H1 (cell line): ENCODE results near the gene ZFYVE1. TPM values are rescaled to one million over a fixed set of nuclear protein-coding genes. Genes with fewer than 3 reads are reported as not detected.

ENCODE experiments used
- CTCF ChIA-PET: fragments of 300-600 bp; sonication (Branson Sonifier 250); formaldehyde crosslinking; loops from one replicate; lab custom pipeline; 2021; ENCODE audit not compliant: partially characterized antibody; lab: Charles Lee
- POLR2A ChIA-PET: fragments of 300-600 bp; sonication (Branson Sonifier 250); formaldehyde crosslinking; loops from one replicate; lab custom pipeline; 2021; ENCODE audit warnings: inconsistent platforms; ENCODE audit not compliant: partially characterized antibody; lab: Charles Lee
- DNase-seq, 2 experiments: peaks; one replicate each; pipeline versions ENCODE4 v3.0.0 to v3.0.0-alpha.2; 2010 to 2022; ENCODE audit warnings: low spot score in 2 of 2, low read depth in 1 of 2, mixed read lengths in 1 of 2
- FAIRE-seq: peaks from 2 replicates; lab custom pipeline; 2011; peaks lifted over from hg19 to GRCh38; lab: Jason Lieb, UNC
- H2AFZ ChIP-seq: 2 replicates; pipeline ENCODE4 v1.8.1; 2012; ENCODE audit warnings: low read length, inconsistent platforms
- H2AK5ac ChIP-seq: 2 replicates; pipeline ENCODE4 v1.6.1; 2013; ENCODE audit warnings: low read depth, low read length
- H2BK120ac ChIP-seq: replicated peaks from 2 replicates; pipeline ENCODE3; 2013; ENCODE audit warnings: low read depth, low read length, inconsistent platforms
- H2BK12ac ChIP-seq: 2 replicates; pipeline ENCODE4 v1.6.1; 2013; ENCODE audit warnings: low read depth, low read length
- H2BK15ac ChIP-seq: 2 replicates; pipeline ENCODE4 v1.6.1; 2013; ENCODE audit warnings: low read length
- H2BK20ac ChIP-seq: 2 replicates; pipeline ENCODE4 v1.6.1; 2013; ENCODE audit warnings: low read length
- H2BK5ac ChIP-seq: 2 replicates; pipeline ENCODE4 v1.6.1; 2013; ENCODE audit warnings: low read depth, low read length
- H3K14ac ChIP-seq: 2 replicates; pipeline ENCODE4 v1.6.1; 2013; ENCODE audit warnings: inconsistent platforms; ENCODE audit not compliant: insufficient read length
- H3K18ac ChIP-seq: 2 replicates; pipeline ENCODE4 v1.6.1; 2013; ENCODE audit warnings: low read length; ENCODE audit errors: extremely low read depth
- H3K23ac ChIP-seq: 2 replicates; pipeline ENCODE4 v1.6.1; 2013; ENCODE audit warnings: inconsistent platforms; ENCODE audit not compliant: insufficient read length
- H3K23me2 ChIP-seq: 2 replicates; pipeline ENCODE4 v1.6.1; 2013; ENCODE audit warnings: low read depth, low read length
- H3K27ac ChIP-seq: 2 replicates; pipeline ENCODE4 v1.6.1; 2011; ENCODE audit warnings: low read depth, low read length, inconsistent platforms
- H3K27me3 ChIP-seq, 4 experiments: replicated peaks in 1 of 4; 1 replicate in 1 of 4; 2 replicates in 3 of 4; pipeline versions ENCODE4 v1.6.1 to v1.8.1; 2011 to 2013; ENCODE audit warnings: low read length in 3 of 4, mild to moderate bottlenecking in 3 of 4, inconsistent platforms in 2 of 4, mixed read lengths in 2 of 4, moderate library complexity in 1 of 4; ENCODE audit not compliant: control insufficient read depth in 3 of 4, insufficient read depth in 3 of 4; ENCODE audit errors: extremely low read depth in 1 of 4
- H3K36me3 ChIP-seq, 4 experiments: 2 replicates each; pipeline versions ENCODE4 v1.6.1 to v1.8.1; 2011 to 2013; ENCODE audit warnings: mild to moderate bottlenecking in 4 of 4, low read length in 3 of 4, moderate library complexity in 2 of 4, control low read depth in 1 of 4, inconsistent platforms in 1 of 4; ENCODE audit not compliant: insufficient read depth in 4 of 4, control insufficient read depth in 2 of 4
- H3K4ac ChIP-seq: replicated peaks from 2 replicates; pipeline ENCODE3; 2013; ENCODE audit warnings: low read length, low read depth, mixed read lengths, inconsistent platforms; ENCODE audit not compliant: insufficient read length
- H3K4me1 ChIP-seq, 4 experiments: replicated peaks in 1 of 4; 1 replicate in 1 of 4; 2 replicates in 3 of 4; pipeline versions ENCODE4 v1.6.1 to v1.8.1; 2011 to 2013; ENCODE audit warnings: low read length in 3 of 4, inconsistent platforms in 2 of 4, mixed read lengths in 1 of 4; ENCODE audit not compliant: insufficient read depth in 4 of 4, control insufficient read depth in 3 of 4
- H3K4me2 ChIP-seq, 2 experiments: 2 replicates each; pipeline versions ENCODE4 v1.6.1 to v1.8.1; 2011 to 2013; ENCODE audit warnings: low read depth in 2 of 2, low read length in 2 of 2, control low read depth in 1 of 2, inconsistent platforms in 1 of 2, mild to moderate bottlenecking in 1 of 2; ENCODE audit not compliant: insufficient read depth in 1 of 2
- H3K4me3 ChIP-seq, 4 experiments: fragments of 200-600, 300-600 bp in 1 of 4; sonication (generic), shearing (Covaris generic), sonication (Bioruptor Twin) in 1 of 4; 2 replicates each; pipeline versions ENCODE4 v1.5.1 to v1.8.1; 2011 to 2016; ENCODE audit warnings: low read length in 4 of 4, low read depth in 3 of 4, control low read depth in 2 of 4, inconsistent platforms in 2 of 4, mild to moderate bottlenecking in 2 of 4, mixed read lengths in 1 of 4, moderate library complexity in 1 of 4; ENCODE audit not compliant: insufficient read depth in 2 of 4; ENCODE audit errors: extremely low read depth in 1 of 4
- H3K56ac ChIP-seq: replicated peaks from 2 replicates; pipeline ENCODE3; 2013; ENCODE audit warnings: low read depth, mild to moderate bottlenecking, mixed read lengths, low read length, inconsistent platforms; ENCODE audit not compliant: insufficient read length
- H3K79me1 ChIP-seq: 2 replicates; pipeline ENCODE4 v1.6.1; 2013; ENCODE audit warnings: low read depth, low read length, control low read depth
- H3K79me2 ChIP-seq, 2 experiments: 2 replicates each; pipeline versions ENCODE4 v1.6.1 to v1.8.1; 2012 to 2013; ENCODE audit warnings: low read length in 2 of 2, mild to moderate bottlenecking in 2 of 2, inconsistent platforms in 1 of 2; ENCODE audit not compliant: insufficient read depth in 2 of 2, control insufficient read depth in 1 of 2
- H3K9ac ChIP-seq, 4 experiments: replicated peaks in 1 of 4; 1 replicate in 1 of 4; 2 replicates in 3 of 4; pipeline versions ENCODE4 v1.6.1 to v1.8.1; 2011 to 2013; ENCODE audit warnings: low read depth in 3 of 4, low read length in 3 of 4, control low read depth in 2 of 4, mild to moderate bottlenecking in 2 of 4, moderate library complexity in 2 of 4, inconsistent platforms in 1 of 4; ENCODE audit errors: extremely low read depth in 1 of 4
- H3K9me3 ChIP-seq, 2 experiments: 2 replicates each; pipeline versions ENCODE4 v1.6.1 to v1.8.1; 2012 to 2013; ENCODE audit warnings: mild to moderate bottlenecking in 2 of 2, moderate library complexity in 2 of 2, control low read depth in 1 of 2, inconsistent platforms in 1 of 2, low read depth in 1 of 2, low read length in 1 of 2, mixed read lengths in 1 of 2; ENCODE audit not compliant: insufficient read depth in 2 of 2
- H4K20me1 ChIP-seq, 2 experiments: replicated peaks in 1 of 2; 2 replicates each; pipeline versions ENCODE3 to v1.8.1; 2011 to 2013; ENCODE audit warnings: inconsistent platforms in 2 of 2, low read length in 2 of 2, mild to moderate bottlenecking in 1 of 2; ENCODE audit not compliant: insufficient read depth in 2 of 2, control insufficient read depth in 1 of 2
- H4K5ac ChIP-seq: 2 replicates; pipeline ENCODE4 v1.6.1; 2013; ENCODE audit warnings: low read length, low read depth, mixed read lengths, inconsistent platforms; ENCODE audit not compliant: insufficient read length
- H4K8ac ChIP-seq: 2 replicates; pipeline ENCODE4 v1.8.0; 2013; ENCODE audit warnings: mild to moderate bottlenecking, moderate library complexity, low read length, inconsistent platforms; ENCODE audit not compliant: insufficient read depth; ENCODE audit errors: extremely low read depth
- H4K91ac ChIP-seq: replicated peaks from 2 replicates; pipeline ENCODE3; 2013; ENCODE audit warnings: low read length, mixed read lengths, inconsistent platforms; ENCODE audit not compliant: insufficient read length
- CBX5 ChIP-seq: fragments of 300-800, 300-1000 bp; sonication (generic); IDR thresholded peaks from 2 replicates; pipeline ENCODE4 v1.7.1; 2016; ENCODE audit warnings: antibody characterized with exemption, low read length, low read depth
- E2F6 ChIP-seq: IDR thresholded peaks from 2 replicates; pipeline ENCODE4 v1.6.1; 2012; ENCODE audit warnings: inconsistent platforms
- HDAC2 ChIP-seq, 2 experiments: fragments of 300-600 bp in 1 of 2; sonication (generic) in 1 of 2; IDR thresholded peaks; 2 replicates each; pipeline ENCODE4 v1.6.1; 2011 to 2012; ENCODE audit warnings: low read depth in 2 of 2, low read length in 2 of 2, mild to moderate bottlenecking in 2 of 2, moderate library complexity in 2 of 2, borderline replicate concordance in 1 of 2, inconsistent platforms in 1 of 2
- SIX5 ChIP-seq: IDR thresholded peaks from 2 replicates; pipeline ENCODE4 v1.6.1; 2011; ENCODE audit warnings: mild to moderate bottlenecking, low read depth, low read length
- SRF ChIP-seq: IDR thresholded peaks from 2 replicates; pipeline ENCODE4 v1.6.1; 2011; ENCODE audit warnings: mild to moderate bottlenecking, low read depth, low read length, moderate library complexity
- WGBS, 2 experiments: shearing (Covaris generic) in 1 of 2; methylation state at CpG; one replicate each; pipeline versions ENCODE4 v1.1.6 to v1.1.7; 2013 to 2015; ENCODE audit warnings: low lambda C conversion rate in 2 of 2, mixed read lengths in 2 of 2, inconsistent platforms in 1 of 2, low coverage in 1 of 2, missing lambda C conversion rate in 1 of 2; ENCODE audit not compliant: insufficient replicate concordance in 2 of 2, insufficient coverage in 1 of 2, insufficient read length in 1 of 2; ENCODE audit errors: extremely low coverage in 1 of 2, missing lambda C conversion rate in 1 of 2; 5-methylcytosine and 5-hydroxymethylcytosine counted together
- polyA plus RNA-seq, 7 experiments: library from polyadenylated mRNA; depleted of rRNA in 3 of 7; stranded (reverse) in 5 of 7; unstranded in 2 of 7; fragments of >200 nt in 5 of 7; fragments of 200-250 nt in 2 of 7; gene quantifications; 1 replicate in 5 of 7; 2 replicates in 1 of 7; 4 replicates in 1 of 7; pipeline versions ENCODE4 v1.2.1 to v1.2.3, GENCODE V29; 2011 to 2013; ENCODE audit warnings: missing spikeins in 2 of 7, mixed read lengths in 2 of 7
- total RNA-seq: library from RNA; stranded (reverse); fragmentation: NEBNext Ultra II Directional; extraction: Animal tissue kit (Norgen Biotek cat#: 25700); gene quantifications from 2 replicates; pipeline ENCODE4 v1.2.1, GENCODE V29; 2021

ZFYVE1 gene
- total and polyA plus RNA-seq, 2 of the 8 experiments (the other 6 are each of a cell fraction or from before 2014, with no cell fraction given) = 9.8 to 12.5 TPM

- Histone ChIP-seq H4K8ac (no peak overlapping the region), H3K23ac (no peak overlapping the region), H3K36me3 (no peaks in the 10 kb centered on the region), H3K79me1 (no peaks in the 10 kb centered on the region), H3K27me3 (no peaks in the 10 kb centered on the region), H2BK15ac (no peak overlapping the region), H4K20me1 (peaks cover 0 to 5% of the 10 kb centered on the region in 2 experiments), H3K27ac (no peak overlapping the region), H2BK20ac (no peak overlapping the region), H2BK120ac (no peak overlapping the region), H4K91ac (no peak overlapping the region), H3K79me2 (no peaks in the 10 kb centered on the region), H3K14ac (no peak overlapping the region), H3K23me2 (no peaks in the 10 kb centered on the region), H2BK12ac (no peak overlapping the region), H3K9me3 (no peaks in the 10 kb centered on the region), H2AFZ (no peak overlapping the region), H2BK5ac (no peak overlapping the region), H3K4me1 (no peaks in the 10 kb centered on the region), H3K4me3 (no peak overlapping the region), H3K56ac (no peak overlapping the region), H3K9ac (no peak overlapping the region), H3K4me2 (no peak overlapping the region), H2AK5ac (no peak overlapping the region), H3K4ac (no peak overlapping the region), H4K5ac (no peak overlapping the region), H3K18ac (no peak overlapping the region)
- TF ChIP-seq SRF = no peak
- no peak for TF ChIP-seq CBX5
- no peak for TF ChIP-seq HDAC2 (IDR thresholded peaks at IDR 0.05; ENCODE audit: borderline replicate concordance in 1 of 2, low read depth in 2 of 2, low read length in 2 of 2)
- no peak for TF ChIP-seq E2F6
- TF ChIP-seq SIX5 = no peak
- ChIA-PET POLR2A (no interaction called here), CTCF (no interaction called here)
- no peak for FAIRE-seq
- WGBS, 2 experiments = 95% methylated on average over 1 of the region's 1 CpG; no CpG with 5 or more reads in 1 of the 2 experiments
- DNase-seq = no peak
Observed at GRCh38 chr14:73008501-73008900, 18.4 kb downstream of the ZFYVE1 start.
